Stimulated activated CD4-positive, alpha-beta T cell treated with anti-CD3 and anti-CD28 coated beads, Interleukin-2, amount 100 ng/mL, for 4 hours (primary cell): ENCODE measurements around the gene UGGT2.
"Not testable (repeated sequence)": the region's sequence is repeated elsewhere in the genome, so short reads cannot be mapped to it uniquely, and the experiment has no call there.

Source experiments
- DNase-seq: peaks from one replicate; pipeline ENCODE4 v3.0.0-alpha.2; 2020; ENCODE audit warnings: low read depth

The UGGT2 gene

DNA sequence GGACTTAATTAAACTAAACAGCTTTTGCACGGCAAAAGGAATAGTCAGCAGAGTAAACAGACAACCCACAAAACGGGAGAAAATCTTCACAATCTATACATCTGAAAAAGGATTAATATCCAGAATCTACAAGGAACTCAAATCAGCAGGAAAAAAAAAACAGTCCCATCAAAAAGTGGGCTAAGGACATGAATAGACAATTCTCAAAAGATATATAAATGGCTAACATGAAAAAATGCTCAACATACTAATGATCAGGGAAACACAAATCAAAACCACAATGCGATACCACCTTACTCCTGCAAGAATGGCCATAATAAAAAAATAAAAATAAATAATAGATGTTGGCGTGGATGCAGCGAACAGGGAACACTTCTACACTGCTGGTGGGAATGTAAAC, 1.7 kb downstream of the UGGT2 start:
- DNase-seq = not testable (repeated sequence)

DNA sequence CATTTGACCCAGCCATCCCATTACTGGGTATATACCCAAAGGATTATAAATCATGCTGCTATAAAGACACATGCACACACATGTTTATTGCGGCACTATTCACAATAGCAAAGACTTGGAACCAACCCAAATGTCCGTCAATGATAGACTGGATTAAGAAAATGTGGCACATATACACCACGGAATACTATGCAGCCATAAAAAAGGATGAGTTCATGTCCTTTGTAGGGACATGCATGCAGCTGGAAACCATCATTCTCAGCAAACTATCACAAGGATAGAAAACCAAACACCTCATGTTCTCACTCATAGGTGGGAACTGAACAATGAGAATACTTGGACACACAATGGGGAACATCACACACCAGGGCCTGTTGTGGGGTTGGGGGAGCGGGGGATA, 2.2 kb downstream of the UGGT2 start:
- DNase-seq = not testable (repeated sequence)

GRCh38 chr13:96046449-96047126, 6.6 kb downstream of the UGGT2 start:
- DNase-seq = not testable (repeated sequence)

GRCh38 chr13:96044238-96044637, 9.0 kb downstream of the UGGT2 start:
- no peak for DNase-seq

GRCh38 chr13:96041326-96042110, 11.7 kb downstream of the UGGT2 start:
- DNase-seq = no peak

GRCh38 chr13:96036515-96036914, 16.7 kb downstream of the UGGT2 start:
- no peak for DNase-seq

DNA sequence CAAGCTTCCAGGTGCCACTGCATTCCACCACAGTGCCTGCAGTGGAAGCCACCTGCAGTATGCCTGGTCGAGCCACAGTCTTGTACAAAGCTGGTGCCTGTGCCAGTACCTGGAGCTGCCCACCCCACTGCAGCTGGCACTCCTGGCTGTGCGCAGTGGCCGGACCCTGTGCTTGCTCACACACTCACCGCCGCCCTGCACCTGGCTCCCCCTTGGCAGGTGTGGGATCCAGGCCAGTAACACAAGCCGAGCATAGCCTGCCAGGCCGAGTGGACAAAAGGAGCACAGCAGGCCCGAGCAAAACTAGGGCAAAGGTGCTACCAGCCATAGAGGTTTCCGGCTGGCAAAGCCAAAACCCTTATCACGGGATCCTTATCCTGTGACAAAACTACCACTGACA, 18.5 kb downstream of the UGGT2 start:
- no peak for DNase-seq

DNA sequence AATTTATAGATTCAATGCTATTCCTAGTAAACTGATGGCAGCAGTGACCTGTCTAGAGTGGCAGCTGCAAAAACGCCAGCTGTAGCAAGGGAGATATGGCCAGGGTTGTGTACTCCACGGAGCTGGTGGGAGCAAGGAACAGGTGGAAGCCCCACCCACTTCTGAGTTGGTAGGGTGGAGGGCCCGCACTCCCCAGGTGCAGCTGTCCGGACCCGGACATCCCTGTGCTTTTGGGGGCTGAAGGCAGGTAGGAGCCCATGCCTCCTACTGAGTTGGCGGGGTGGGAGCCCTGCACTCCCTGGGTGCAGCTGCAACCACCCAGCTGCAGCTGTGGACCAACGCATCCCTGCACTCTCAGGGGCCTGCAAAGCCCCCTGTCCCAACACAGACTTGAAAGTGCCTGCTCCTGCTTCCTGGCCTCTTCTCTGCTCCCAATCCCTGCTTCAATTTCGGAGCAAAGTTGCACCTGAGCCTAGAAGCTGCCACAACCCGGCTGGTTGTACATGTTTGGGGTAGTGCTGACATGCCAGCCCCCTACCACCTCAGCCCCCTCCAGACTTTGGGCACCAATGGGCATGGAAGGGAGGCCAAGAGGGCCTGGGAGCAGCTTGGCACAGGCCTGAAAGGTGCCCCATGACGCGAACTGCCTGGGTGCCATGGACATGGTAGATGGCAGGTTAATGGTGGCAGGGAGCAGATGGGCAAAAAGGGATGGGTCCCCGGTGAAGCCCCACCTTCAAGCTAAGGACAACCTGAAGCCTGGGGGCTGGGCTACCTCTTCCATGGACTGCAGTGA, 19.8 kb downstream of the UGGT2 start:
- DNase-seq = no peak

DNA sequence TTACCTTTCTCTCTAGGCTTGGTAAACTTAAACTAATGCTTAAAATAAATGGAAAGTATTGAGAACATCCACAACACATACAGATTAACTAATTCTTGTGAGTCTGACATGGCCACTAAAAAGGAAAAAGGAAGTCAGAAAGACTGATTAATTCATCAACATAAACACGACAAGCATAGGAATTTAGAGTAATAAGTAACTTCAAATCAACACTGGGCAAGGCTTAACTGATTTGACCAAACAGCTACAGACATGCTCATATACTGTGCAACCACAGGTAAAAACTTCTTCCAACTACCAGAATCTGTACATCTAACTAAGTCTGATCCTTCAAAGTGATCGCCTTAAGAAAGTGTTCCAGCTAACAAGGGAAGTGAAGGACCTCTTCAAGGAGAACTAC, 20.5 kb downstream of the UGGT2 start:
- DNase-seq = no peak

- no peak for DNase-seq
These were observed 24.2 kb downstream of the UGGT2 start for GRCh38 chr13:96029002-96029401.

- DNase-seq = no peak
These were observed 25.7 kb downstream of the UGGT2 start for GRCh38 chr13:96027496-96027895.

DNA sequence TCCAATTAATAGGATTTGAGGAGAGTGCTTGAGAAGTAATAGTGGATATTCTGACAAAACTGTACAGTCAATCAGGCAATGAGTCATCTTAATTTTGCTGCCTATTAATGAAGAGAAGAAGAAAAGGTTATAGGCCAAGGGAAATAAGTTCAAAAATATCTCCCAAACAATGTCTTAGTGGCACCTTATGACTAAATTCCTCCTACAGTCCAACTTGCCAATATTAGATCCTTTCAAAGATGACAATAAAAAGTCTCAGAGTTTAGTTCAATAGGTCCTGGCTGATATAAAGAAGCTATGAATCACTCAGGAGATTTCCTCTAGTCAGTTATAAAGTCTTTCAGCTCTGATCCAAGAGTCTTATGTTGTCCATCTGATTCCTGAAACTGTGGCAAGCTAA, 27.9 kb downstream of the UGGT2 start:
- DNase-seq = no peak

GRCh38 chr13:96020931-96021330, 32.3 kb downstream of the UGGT2 start:
- no peak for DNase-seq

GRCh38 chr13:96020155-96020575, 33.0 kb downstream of the UGGT2 start:
- DNase-seq = no peak

GRCh38 chr13:96018135-96018534, 35.1 kb downstream of the UGGT2 start:
- DNase-seq = no peak

DNA sequence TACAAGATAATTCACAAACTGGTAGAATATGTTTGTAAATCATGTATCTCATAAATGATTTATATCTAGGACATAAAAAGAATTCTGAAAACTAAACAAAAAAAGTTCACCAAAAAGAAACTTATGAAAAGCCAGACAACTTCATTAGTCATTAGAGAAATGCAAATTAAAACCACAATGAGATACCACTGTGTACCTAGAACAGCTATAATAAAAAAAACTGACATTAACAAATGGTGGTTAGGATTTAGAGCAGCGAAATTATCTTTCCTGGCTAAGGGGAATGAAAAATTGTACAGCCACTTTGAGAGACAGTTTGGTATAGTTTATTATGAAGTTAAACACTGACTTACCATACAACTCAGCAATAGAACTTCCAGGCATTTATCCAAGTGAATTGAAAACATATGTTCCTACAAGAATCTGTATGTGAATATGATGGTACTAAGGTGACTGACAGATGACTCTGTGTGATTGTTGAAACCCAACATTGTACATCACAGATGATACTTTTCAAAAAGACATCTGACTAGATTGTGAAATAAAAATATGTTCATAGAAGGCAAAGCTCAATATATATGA, 41.8 kb downstream of the UGGT2 start:
- no peak for DNase-seq

- DNase-seq = no peak
These were observed 49.9 kb downstream of the UGGT2 start for GRCh38 chr13:96003304-96003703.

GRCh38 chr13:96002322-96003131, 50.7 kb downstream of the UGGT2 start:
- DNase-seq = no peak

DNA sequence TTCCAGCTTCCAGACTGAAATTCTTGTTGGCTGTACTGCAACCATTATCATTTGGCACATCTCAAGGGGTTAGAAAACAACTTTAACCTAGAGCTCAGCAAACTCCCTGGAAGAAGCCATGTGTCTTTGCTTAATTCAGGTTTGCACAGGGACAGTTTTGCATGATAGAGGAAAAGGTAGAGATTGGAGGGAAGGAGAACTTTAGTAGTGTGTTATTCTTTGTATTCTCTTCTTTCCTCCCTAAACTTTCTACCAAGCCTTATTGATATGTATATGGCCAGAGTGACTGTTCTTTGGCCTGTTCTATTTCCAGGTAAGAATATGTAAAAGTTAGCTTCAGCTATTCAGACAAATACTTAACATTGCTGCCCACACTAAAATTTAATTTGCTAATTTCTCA, 53.1 kb downstream of the UGGT2 start:
- no peak for DNase-seq

DNA sequence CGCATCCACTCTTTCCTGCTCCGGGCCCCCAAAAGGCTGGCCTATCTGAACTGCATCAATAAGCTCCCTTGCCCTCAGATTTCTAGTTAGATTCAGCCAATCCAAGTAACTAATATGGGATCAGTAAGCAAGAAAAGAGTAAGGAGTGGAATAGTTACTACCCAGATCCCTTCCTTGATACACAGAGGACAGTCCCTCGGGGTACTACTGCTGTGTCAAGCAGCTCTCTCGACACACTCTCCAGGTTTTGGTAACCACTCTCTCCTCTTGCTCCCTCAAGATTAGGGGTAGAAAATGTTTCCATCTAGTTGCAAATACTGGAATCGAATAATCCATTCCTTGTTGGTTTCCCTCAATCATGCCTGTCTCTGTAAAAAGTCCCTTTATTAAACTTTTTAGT, 65.4 kb downstream of the UGGT2 start:
- no peak for DNase-seq

GRCh38 chr13:95982144-95982543, 71.1 kb downstream of the UGGT2 start:
- no peak for DNase-seq

- not testable (repeated sequence) for DNase-seq
These were observed 80.5 kb downstream of the UGGT2 start for GRCh38 chr13:95972651-95973050.
